NK-92 (cell line): Measurements from ENCODE around the gene GTF2H1.
"Not testable (repeated sequence)": the region's sequence is repeated elsewhere in the genome, so short reads cannot be mapped to it uniquely, and the experiment has no call there.

Experiments used
- DNase-seq: peaks from one replicate; lab custom pipeline; 2025; ENCODE audit not compliant: unreplicated experiment; lab: John Stamatoyannopoulos, UW

Gene GTF2H1

DNA sequence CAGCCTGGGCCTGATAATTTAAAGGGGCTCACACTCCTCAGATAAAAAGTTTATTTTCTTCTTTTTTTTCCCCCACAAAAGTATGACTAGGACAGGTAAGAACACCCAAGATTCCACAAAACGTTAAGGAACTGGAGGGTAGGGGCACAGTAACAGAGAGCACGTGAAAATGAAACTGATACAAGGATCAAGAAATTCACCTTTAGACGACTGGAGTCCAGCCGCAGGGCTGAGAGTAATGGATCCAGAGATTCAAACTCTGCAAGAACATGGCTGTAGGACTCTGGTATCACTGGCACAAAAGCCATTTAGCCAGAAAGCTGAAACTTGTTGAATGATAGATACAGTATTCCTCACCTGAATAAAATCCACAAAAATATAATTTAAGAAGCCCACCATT lies 4.8 kb upstream of the GTF2H1 start:
- DNase-seq = no peak

DNA sequence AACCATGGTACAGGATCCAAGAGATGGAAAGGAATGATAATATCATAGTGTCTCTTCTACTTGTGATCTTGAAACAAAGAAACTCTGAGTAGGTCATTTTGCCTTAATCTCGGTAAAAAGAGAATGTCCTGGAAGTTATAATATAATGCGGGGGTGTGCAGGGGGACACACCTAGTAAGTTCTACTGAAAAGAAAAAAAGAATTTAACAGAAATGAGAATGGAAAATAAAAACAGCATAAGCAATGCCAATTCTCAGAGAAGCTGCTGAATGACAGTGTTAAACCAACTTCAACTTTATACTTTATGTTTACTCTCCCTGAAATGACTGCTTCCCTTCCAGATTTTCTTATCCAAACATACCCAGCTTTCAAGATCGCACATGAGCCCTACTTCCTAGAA lies 2.5 kb upstream of the GTF2H1 start:
- no peak for DNase-seq

DNA sequence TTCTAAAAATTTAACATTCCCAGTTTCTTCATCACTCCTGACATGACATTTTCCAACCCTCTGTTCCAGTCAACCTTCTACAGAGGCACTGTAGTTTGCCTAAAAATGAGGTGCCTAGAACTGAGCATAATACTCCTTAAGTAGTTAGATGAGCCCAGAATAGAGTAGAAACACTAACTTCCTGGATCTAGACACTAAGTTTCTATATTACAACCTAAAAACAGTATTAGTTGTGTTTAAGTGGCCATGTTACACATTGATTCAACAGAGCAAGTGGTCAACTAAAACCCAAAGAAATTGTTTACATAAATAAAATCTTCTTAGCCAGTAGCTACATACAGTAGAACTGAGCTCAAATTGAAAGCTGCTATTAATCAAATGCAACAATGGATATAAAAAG lies 1.8 kb upstream of the GTF2H1 start:
- no peak for DNase-seq

DNA sequence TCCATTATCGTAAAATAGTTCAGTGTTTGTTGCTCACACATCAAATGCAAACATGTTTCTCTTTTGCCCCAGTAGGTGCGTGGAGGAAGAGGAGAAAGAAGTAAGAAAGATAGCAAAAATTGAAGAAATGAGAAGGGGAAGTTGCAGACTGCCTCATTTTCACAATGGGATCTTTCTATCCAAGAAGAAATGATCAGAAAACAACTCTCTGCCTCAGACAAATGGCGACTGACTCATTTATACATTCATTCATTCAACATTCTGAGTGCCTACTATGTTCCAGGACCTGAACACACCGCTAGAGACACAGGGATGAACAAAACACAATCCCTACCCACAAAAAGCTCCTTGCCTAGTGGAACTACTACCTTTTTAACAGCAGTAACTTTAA lies 794 bp upstream of the GTF2H1 start:
- DNase-seq = no peak

DNA sequence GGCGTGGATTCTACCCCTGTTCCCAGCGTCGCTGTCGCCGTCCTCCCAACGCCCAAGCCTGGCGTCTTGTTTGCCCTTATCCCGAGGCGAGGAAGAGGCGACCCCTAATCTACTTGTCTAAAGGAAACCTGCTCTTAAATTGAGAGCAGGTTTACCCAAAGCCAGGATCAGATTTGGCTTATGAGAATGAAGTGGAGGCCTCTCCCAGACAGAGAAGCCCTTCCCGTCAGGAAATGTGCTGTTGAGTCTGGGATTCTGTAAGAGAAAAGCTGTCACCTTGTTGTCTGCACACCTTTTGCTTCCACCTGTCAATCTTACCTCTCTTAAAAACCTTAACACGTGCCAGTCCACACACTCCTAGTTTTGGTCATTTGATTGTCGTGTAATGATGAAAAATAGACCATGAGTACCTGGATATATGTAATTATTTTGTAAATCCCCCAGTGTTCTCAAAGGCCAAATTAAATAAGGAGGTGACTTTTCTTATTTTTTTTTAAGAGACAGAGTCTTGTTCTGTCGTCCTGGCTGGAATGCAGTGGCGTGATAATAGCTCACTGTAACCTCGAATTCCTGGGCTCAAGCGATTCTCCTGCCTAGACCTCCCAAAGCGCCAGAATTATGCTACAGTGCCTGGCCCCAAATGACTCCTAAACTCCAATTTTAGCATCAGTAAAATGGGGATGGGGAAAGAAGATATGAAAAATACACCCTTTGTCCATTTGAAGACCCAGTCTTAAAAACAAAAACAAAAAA lies 627 bp downstream of the GTF2H1 start:
- no peak for DNase-seq

DNA sequence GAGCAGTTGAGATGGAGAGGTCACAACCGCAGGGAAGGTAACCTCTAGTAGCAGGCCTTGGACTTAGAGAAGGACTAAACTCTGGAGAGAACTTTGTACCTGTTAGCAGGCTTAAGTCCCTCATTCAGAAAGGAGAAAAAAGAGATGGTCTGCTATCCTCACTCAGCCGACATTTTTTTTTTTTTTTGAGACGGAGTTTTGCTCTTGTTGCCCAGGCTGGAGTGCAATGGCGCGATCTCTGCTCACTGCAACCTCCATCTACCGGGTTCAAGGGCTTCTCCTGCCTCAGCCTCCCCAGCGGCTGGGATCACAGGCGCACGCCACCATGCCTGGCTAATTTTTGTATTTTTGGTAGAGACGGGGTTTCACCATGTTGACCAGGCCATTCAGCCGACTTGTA lies 1.5 kb downstream of the GTF2H1 start:
- not testable (repeated sequence) for DNase-seq

DNA sequence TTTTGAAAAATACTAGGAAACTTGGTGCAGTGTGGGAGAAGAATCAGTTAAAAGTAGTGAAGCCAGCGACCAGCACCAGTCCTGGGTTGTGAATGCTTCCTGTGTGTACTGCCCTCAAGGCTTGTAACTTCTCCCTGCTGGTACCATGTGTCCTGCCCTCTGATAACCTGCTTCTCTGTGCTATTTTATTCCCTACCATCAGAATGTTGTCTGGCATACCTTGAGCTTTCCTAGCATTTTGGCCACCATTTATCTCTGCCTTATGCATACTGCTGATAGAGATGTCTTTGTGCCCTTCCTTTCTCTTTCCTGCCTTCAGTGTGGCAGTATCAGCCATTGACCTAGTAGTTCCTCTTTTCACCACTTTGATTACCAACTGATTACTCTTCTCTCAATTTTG lies 2.0 kb downstream of the GTF2H1 start:
- no peak for DNase-seq

DNA sequence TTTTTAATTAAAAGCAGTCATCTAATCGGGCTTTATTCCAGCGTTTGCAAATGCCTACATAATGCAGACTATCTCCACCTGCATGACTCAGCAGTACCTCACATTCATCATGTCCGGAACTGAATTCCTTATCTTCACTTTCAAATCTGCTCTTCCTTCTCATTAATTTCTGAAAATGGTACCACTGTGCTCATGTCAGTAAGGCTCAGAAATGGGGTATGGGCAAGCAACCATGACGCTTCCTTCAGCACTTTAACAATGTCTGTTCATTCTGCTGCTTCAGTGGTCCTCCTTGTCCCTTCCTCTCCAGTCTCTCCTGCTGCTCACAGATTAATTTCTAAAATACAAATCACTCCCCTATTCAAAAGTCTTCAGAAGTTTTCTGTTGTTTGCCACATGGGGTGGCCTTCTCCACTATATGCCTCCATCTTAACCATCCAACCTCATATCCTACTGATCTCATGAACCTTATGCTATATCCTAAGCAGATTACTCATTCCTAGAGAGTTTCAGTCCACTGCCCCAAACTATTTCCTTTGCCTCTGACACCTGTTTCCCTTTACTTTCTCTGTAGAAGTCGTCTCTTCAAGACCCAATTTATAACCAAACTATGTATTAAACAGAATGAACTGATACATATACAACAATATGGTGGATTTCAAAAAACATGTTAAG lies 7.0 kb downstream of the GTF2H1 start:
- no peak for DNase-seq

DNA sequence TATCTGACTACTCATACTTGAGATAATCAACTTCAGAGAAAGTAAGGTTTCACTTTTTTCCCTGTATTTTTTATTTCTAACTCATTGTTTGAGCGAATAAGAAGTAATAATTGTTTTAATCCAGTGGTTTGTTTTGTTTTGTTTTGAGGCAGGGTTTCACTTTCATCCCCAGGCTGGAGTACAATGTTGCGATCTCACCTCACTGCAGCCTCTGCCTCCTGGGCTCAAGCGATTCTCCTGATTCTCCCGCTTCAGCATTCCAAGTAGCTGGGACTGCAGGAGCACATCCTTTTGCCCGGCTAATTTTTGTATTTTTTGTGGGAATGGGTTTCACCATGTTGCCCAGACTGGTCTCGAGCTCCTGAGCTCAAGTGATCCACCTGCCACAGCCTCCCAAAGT lies 8.6 kb downstream of the GTF2H1 start:
- DNase-seq = no peak

DNA sequence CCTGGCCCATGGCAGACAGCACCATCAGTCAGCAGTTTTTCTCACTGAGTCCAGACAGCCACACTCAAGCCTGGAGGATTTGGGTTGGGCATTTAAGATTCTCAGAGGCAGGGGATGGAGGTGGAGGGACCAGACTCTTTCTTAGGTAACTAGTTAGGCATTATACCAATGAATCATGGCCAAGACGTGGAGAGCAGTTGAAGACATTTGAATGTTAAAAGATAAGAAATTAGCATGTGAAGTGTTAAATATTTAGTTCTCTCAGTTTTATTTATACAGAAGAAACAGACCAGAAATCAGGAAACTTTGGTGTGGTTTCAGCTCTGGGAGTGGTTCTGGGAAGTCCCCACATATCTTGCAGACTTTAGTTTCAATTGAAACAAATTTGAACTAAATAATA lies 9.9 kb downstream of the GTF2H1 start:
- no peak for DNase-seq

DNA sequence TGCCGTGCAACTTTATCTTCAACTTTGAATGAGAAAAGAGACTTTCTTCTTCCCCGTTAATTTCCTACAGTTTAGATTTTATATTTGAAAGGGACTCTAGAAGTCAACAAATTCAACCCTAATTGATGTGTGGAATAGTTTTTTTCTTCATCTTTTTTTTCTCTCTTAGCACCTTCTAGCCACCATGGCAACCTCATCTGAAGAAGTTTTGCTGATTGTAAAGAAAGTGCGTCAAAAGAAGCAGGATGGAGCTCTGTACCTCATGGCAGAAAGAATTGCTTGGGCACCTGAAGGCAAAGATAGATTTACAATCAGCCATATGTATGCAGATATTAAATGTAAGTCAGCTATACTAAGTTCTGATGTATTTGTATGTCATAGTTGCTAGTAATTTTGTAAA lies 10.5 kb downstream of the GTF2H1 start:
- DNase-seq = no peak

DNA sequence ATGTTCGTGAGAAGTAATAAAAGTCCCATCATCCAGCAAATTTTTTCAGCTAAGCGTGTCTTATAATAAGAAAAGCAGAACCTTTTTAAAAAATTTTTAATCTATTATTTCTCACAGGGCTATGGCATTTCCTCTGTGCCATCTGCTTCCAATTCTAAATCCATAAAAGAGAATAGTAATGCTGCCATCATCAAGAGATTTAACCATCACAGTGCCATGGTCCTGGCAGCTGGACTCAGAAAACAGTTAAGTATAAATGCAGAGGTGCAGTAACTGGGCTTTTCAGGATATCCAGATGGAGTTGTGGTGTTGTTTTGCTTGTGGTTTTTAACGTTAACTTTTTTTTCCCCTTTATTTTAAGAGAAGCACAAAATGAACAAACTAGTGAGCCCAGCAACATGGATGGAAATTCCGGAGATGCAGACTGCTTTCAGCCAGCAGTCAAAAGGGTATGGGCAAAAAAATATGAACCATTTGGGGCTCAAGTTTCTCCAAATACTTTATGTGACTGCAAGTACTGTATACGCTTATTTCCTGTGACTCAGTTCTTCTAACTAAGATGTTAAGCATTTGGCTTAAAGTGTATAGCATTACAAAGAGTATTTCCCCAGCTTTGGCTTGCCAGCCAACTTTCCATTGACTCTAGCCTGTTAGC lies 25.2 kb downstream of the GTF2H1 start:
- no peak for DNase-seq

DNA sequence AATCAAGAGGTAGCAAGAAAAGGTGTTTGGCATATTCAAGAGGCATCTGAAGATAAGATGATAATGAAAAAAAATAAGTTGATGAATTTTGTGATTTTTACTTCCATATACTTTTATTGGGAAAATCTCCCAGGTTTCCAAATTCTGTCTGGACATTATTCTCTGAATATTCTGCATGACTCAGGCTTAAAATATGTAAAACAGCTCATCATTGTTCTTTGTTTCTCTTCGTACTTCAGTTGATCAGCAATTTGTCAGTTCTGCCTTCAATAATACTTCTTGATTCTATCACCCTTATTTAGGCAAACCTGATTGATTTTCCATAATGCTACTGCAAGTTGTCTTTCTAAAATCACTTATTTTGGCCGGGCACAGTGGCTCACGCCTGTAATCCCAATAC lies 30.2 kb downstream of the GTF2H1 start:
- no peak for DNase-seq

DNA sequence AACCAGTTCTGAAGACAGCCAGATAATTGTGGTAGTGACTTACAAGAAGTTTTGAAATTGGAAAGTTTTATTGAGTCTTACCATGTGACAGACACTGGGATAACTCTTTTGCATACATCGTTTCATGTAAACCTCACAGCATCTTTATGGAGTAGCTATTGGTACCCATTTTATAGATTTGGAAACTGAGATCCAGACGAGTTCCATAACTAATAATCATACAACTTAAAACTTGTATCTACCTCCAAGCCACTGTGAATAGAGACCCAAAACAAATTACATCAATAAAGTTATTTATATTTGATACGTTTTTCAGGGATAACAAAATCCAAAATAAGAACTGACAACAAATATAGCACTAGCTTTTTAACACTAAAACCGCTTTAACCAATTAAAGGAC lies 36.3 kb downstream of the GTF2H1 start:
- no peak for DNase-seq

DNA sequence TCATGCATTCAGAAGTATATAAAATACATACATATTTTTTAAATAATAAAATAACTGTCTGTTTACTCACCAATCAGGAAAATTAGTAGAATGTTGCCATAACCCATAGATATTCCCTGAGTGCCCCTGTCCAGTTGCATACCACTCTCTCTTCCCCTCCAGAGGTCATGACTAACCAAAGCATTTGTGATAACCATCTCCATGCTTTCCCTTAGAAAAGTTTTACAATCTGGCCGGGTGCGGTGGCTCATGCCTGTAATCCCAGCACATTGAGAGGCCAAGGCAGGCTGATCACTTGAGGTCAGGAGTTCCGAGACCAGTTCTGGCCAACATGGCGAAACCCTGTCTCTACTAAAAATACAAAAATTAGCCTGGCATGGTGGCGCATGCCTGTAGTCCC lies 38.8 kb downstream of the GTF2H1 start:
- no peak for DNase-seq

DNA sequence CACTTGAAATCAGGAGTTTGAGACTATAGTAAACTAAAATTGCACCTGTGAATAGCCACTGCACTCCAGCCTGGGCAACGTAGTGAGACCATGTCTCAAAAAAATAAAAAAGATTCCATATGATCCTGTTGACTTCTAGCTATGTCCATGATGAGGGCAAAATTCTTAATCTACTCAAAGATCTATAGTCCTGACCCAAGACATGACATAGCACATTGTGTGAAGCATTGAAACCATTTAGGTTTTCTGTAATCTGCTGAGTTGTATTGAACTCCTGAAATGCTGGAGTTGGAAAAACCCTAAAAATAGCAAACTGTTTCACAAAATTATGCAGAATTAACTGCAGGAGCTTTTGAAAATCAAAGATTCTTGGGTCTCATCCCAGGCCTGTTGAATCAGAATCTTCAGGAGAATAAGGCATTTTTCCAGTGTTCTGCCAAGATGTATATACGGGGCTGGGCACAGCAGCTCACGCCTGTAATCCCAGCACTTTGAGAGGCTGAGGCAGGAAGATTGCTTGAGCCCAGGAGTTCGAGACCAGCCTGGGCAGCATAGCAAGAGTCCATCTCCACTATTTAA lies 42.2 kb downstream of the GTF2H1 start:
- DNase-seq = no peak

DNA sequence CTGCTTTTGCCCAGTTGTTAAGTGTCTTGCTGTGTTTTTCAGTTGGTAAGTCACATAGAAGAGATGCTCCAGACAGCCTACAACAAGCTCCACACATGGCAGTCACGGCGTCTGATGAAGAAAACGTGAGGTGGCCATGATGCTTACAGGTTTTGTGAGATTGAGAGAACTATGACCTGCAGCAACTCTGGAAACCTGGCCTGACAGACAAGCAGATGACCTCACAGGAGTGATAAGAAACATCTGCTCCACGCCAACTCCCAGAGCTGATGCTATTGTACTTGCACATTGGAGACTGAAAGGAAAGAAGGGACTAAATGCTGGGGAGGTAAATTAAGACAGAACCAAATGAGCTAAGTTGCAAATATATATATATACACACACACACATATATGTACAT lies 43.4 kb downstream of the GTF2H1 start:
- no peak for DNase-seq

DNA sequence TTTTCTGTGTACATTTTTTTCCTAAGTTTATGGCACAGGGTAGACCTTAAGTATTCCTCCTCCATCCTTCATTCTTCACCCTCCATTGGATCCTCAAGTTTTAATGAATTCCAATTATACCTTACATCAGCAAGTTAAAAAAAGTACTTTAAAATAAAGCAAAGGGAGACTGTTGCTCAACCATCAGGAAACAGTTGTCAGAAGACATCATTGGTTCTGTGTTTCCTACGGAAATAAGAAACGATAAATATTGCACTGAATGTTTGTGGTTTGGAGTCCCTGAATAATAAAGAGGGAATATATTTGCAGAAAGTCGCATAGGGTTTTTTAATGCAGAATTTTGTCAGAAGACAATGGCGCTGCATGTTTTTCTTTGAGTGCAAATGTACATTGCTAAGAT lies 43.9 kb downstream of the GTF2H1 start:
- no peak for DNase-seq

DNA sequence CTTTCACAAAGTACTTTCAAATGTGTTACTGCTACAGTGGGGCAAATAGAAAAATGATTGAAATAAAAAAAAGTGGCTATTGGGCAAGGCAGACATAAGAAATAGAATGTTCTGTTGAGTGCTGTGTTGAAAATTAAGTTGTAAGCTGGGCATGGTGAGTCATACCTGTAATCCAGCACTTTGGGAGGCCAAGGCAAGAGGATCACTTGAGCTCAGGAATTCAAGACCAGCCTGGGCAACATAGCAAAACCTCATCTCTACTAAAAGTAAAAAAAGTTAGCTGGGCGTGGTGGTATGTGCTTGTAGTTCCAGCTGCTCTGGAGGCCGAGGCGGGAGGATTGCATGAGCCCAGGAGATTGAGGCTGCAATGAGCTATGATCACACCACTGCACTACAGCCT lies 45.1 kb downstream of the GTF2H1 start:
- no peak for DNase-seq

DNA sequence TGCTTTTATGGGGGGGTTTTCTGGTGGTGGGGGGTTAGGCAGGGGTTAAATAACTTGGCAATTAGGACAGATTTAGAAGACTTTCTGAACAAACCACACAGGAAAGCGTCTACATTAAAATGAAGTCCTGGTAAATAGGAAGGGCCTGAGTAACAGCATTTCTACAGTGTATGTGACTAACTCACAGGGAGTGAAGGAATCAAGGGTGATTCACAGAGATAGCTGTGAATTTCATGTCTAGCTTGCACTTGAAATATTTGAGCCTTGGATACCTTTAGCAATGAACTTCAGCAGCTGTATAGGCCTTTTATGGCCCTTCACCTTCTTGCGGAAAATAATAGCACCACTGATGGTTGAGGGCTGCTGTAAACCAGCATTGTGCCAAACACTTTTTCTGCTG lies 45.9 kb downstream of the GTF2H1 start:
- no peak for DNase-seq

DNA sequence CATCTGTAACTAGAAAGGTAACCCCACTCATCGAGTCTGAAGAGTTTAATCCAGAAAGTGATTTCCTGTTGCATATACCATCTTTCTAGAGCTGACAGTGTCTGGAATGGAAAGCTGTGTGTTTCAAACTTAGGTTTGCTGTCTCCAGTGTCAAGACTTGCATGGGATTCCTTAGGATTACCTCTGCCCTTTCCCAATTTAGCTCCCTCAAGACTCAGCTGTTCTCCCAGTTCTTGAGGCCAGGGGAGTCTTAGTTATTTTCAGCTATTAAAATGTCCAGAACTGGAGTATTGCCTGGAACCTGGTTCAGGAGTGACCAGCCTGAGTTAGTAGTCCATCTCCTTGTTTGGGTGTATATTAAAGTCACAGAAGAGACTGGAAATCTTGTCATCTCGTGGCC lies 47.0 kb downstream of the GTF2H1 start:
- DNase-seq = no peak

DNA sequence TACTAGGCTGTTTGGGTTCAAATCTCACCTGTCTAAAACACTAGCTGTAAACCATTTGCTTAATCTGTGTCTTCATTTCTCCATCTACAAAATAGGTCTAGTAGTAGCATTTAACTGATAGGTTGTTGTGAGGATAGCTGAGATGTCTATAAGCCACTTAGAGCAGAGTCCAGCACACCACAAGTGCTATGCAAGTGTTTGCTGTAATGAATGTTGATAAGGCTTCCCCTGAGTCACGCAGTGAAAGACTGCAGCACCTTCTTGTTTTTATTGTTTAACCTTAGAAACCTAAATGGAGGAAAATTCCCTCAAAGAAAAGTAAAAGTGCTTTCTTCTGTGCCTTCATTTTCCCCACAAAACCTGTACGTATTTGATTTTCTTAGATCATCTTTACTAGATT lies 48.9 kb downstream of the GTF2H1 start:
- DNase-seq = no peak
